T-helper 22 cell (primary cell): ENCODE results near the gene CTCF.

Experiments used
- DNase-seq: peaks from one replicate; pipeline ENCODE4 v3.0.0-alpha.2; 2020; ENCODE audit warnings: low read depth

CTCF gene

GRCh38 chr16:67652578-67653127 is 90.3 kb downstream of the CTCF start:
- DNase-seq = no peak

- no peak for DNase-seq
Measured at GRCh38 chr16:67653128-67653788, 90.9 kb downstream of the CTCF start.

GRCh38 chr16:67653789-67654402 is 91.6 kb downstream of the CTCF start:
- DNase-seq = no peak

GRCh38 chr16:67654403-67654911 is 92.1 kb downstream of the CTCF start:
- DNase-seq = no peak

- DNase-seq = no peak
Measured at GRCh38 chr16:67655363-67655762, 93.0 kb downstream of the CTCF start.

- DNase-seq = no peak
Measured at GRCh38 chr16:67656344-67657016, 94.2 kb downstream of the CTCF start.

GRCh38 chr16:67657017-67657608 is 94.8 kb downstream of the CTCF start:
- DNase-seq = no peak

- DNase-seq = no peak
Measured at GRCh38 chr16:67657751-67658518, 95.6 kb downstream of the CTCF start.

GRCh38 chr16:67658849-67659674 is 96.7 kb downstream of the CTCF start:
- DNase-seq = no peak

- DNase-seq = peak; percentile 80
Measured at GRCh38 chr16:67659675-67660563, 97.6 kb downstream of the CTCF start, which contains the start of gene ACD. Gene ACD, minus strand, starts transcription at chr16:67660260. Its CDS starts 40 bp downstream, at chr16:67660220.

GRCh38 chr16:67660564-67661028 is 98.3 kb downstream of the CTCF start, which contains the start of gene PARD6A:
Gene PARD6A, plus strand, starts transcription at chr16:67660960. Its CDS starts 79 bp downstream, at chr16:67661039.
- peak; percentile 96 for DNase-seq

- no peak for DNase-seq
Measured at GRCh38 chr16:67661101-67661761, 98.9 kb downstream of the CTCF start.

- no peak for DNase-seq
Measured at GRCh38 chr16:67661886-67662652, 99.7 kb downstream of the CTCF start.

GRCh38 chr16:67662653-67663010 is 100.3 kb downstream of the CTCF start:
- no peak for DNase-seq

GRCh38 chr16:67663151-67663876 is 101.0 kb downstream of the CTCF start:
- no peak for DNase-seq

GRCh38 chr16:67663877-67664222 is 101.5 kb downstream of the CTCF start:
- no peak for DNase-seq

GRCh38 chr16:67664258-67664657 is 101.9 kb downstream of the CTCF start:
- DNase-seq = no peak

GRCh38 chr16:67664871-67665270 is 102.5 kb downstream of the CTCF start:
- no peak for DNase-seq
